Immature natural killer cell (primary cell): ENCODE measurements around the gene PDXDC1. TPM values are rescaled to one million over a fixed set of nuclear protein-coding genes. Genes with fewer than 3 reads are reported as not detected.
"Not testable (repeated sequence)": the region's sequence is repeated elsewhere in the genome, so short reads cannot be mapped to it uniquely, and the experiment has no call there.

Source experiments
- DNase-seq, 3 donors: peaks; one replicate each; pipeline ENCODE4 v3.0.0; 2022; ENCODE audit warnings: mixed read lengths in 1 of 3
- H3K27ac Mint-ChIP-seq, 6 donors: one replicate each; pipeline ENCODE4 v1.8.0; 2020; ENCODE audit warnings: mixed read lengths in 6 of 6, mild to moderate bottlenecking in 5 of 6, inconsistent platforms in 4 of 6, moderate library complexity in 3 of 6
- H3K27me3 Mint-ChIP-seq, 3 donors: one replicate each; pipeline ENCODE4 v1.8.0; 2020 to 2021; ENCODE audit warnings: low read depth in 3 of 3, mild to moderate bottlenecking in 3 of 3, mixed read lengths in 3 of 3, moderate library complexity in 3 of 3, inconsistent platforms in 1 of 3
- H3K36me3 Mint-ChIP-seq, 3 donors: one replicate each; pipeline ENCODE4 v1.8.0; 2020; ENCODE audit warnings: mixed read lengths in 3 of 3, inconsistent platforms in 2 of 3, mild to moderate bottlenecking in 2 of 3
- H3K4me1 Mint-ChIP-seq, 2 donors: one replicate each; pipeline ENCODE4 v1.8.0; 2020; ENCODE audit warnings: inconsistent platforms in 2 of 2, mild to moderate bottlenecking in 2 of 2, mixed read lengths in 2 of 2, moderate library complexity in 1 of 2
- H3K4me3 Mint-ChIP-seq, 5 donors: one replicate each; pipeline ENCODE4 v1.8.0; 2020; ENCODE audit warnings: mild to moderate bottlenecking in 5 of 5, mixed read lengths in 5 of 5, inconsistent platforms in 3 of 5, moderate library complexity in 3 of 5
- H3K9me3 Mint-ChIP-seq, 6 donors: one replicate each; pipeline ENCODE4 v1.8.0; 2020; ENCODE audit warnings: mild to moderate bottlenecking in 6 of 6, mixed read lengths in 6 of 6, inconsistent platforms in 4 of 6, moderate library complexity in 3 of 6
- polyA plus RNA-seq, 3 donors: library from polyadenylated mRNA; unstranded; fragments of 300-500 nt; fragmentation: Illumina TruSeq; gene quantifications; one replicate each; pipeline ENCODE4 v1.2.3, GENCODE V29; 2021

The PDXDC1 gene
- polyA plus RNA-seq, 3 donors from 2014 or later = 14.0 to 54.1 (median 24.9) TPM

DNA sequence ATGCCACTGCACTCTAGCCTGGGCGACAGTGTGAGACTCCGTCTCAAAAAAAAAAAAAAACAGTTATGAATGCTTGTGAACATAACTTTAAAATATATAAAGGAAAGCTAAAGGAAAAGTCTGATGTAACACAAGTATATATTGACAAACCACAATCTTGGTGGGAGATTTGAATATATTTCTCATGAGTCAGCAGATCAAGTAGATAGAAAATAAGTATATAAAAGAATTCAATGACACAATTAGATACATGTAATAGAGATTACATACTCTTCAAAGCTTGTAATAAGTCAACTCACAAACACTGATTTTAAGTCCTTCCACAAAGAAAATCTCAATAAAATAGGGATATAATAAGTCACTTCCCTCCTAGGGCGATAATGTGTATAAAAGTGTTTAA lies 40.8 kb downstream of the PDXDC1 start:
- Mint-ChIP-seq H3K27ac (peak overlapping the region in 4 of 6 donors; percentile 22 to 85 (median 52)), H3K4me1 (peaks cover 21 to 33% of the 10 kb centered on the region in 2 donors), H3K36me3 (peaks cover 26 to 39% (median 29%) of the 10 kb centered on the region in 3 donors)
- not testable (repeated sequence) for H3K4me3 Mint-ChIP-seq, H3K27me3 Mint-ChIP-seq, DNase-seq, H3K9me3 Mint-ChIP-seq

DNA sequence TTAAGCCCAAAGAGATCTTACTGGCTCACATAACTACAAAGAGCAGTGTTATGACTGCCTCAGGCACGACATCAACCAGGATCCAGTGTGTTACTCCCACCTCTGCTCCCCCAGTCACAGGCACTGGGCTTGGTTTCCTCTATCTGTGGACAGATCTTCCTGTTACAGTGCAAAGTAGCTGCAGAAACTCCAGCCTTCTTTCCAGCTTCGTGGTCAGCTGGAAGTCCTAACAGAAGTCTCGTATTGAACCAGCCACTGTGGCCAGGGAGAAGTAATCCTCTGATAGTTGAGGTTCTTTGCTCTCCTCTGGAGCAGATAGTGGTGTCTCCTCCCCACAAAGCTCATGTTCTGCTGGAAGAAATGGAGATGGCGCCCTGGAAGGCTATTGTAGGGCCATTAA lies 41.5 kb downstream of the PDXDC1 start:
- DNase-seq, H3K27me3 Mint-ChIP-seq, H3K4me3 Mint-ChIP-seq, H3K9me3 Mint-ChIP-seq: not testable (repeated sequence)
- Mint-ChIP-seq H3K36me3 (peaks cover 22 to 33% (median 22%) of the 10 kb centered on the region in 3 donors), H3K4me1 (peaks cover 21 to 33% of the 10 kb centered on the region in 2 donors), H3K27ac (peak overlapping the region; percentile 38 to 85 (median 68))

DNA sequence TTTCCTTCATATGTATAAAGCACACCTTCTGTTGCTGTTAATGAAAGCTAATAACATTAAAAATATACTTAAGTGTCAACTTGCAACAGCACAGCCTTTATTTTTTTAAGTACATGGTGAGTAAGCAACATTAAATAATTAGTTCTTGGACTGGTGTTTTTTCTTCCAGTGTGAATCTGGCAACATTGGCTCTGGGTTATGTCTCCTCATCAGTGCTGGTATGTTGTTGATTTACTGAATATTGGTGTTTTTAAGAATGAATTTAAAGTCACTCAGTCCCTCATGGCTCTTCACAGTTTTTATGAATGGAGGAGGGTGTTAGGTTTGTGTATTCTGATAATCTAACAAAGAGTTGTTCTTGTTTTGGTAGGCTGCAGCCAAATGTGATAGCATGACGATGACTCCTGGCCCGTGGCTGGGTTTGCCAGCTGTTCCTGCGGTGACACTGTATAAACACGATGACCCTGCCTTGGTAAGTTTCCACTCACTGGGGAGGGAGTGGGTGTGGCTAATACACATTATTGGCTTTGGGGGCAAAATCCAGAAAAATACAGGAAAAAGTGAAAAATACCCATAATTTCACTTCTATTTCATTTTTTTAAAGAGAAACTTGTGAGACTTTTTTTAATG lies 42.2 kb downstream of the PDXDC1 start:
- not testable (repeated sequence) for DNase-seq, H3K9me3 Mint-ChIP-seq, H3K4me3 Mint-ChIP-seq, H3K27me3 Mint-ChIP-seq
- Mint-ChIP-seq H3K4me1 (peaks cover 28 to 37% of the 10 kb centered on the region in 2 donors), H3K36me3 (peaks cover 17 to 32% (median 20%) of the 10 kb centered on the region in 3 donors), H3K27ac (peak overlapping the region in 5 of 6 donors; percentile 38 to 90 (median 78))

GRCh38 chr16:15021429-15021828 lies 46.6 kb downstream of the PDXDC1 start:
- peak overlapping the region in 4 of 6 donors; percentile 9 to 63 (median 62) for H3K27ac Mint-ChIP-seq

DNA sequence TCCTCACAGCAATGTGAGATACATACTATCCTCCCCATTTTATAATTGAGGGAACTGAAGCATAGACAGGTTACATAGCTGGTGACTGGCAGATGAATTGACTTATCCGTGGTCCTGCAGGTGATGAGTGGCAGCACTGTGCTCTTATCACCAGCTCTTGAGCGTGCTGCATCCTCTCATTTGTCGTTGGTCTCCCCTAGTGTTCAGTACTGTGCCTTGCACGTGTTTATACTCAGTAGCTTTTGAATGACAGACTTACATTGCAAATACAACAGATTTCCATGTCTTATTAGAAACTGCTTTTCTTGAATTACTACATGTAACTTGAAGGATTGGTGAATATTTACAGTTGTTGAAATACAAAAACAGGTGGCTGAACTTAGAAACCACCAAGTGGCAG lies 47.4 kb downstream of the PDXDC1 start:
- peaks cover 15 to 21% of the 10 kb centered on the region in 2 donors for H3K4me1 Mint-ChIP-seq
- H3K27ac Mint-ChIP-seq = peak overlapping the region; percentile 21 to 78 (median 62)
- peaks cover 17 to 44% (median 25%) of the 10 kb centered on the region in 3 donors for H3K36me3 Mint-ChIP-seq
- not testable (repeated sequence) for H3K4me3 Mint-ChIP-seq, H3K9me3 Mint-ChIP-seq, H3K27me3 Mint-ChIP-seq
- peak; percentile 24 to 55 (median 41) for DNase-seq

More at GRCh38 chr16:15021429-15021828, 46.6 kb downstream of the PDXDC1 start:
- H3K9me3 Mint-ChIP-seq, DNase-seq, H3K27me3 Mint-ChIP-seq, H3K4me3 Mint-ChIP-seq: not testable (repeated sequence)
- Mint-ChIP-seq H3K36me3 (peaks cover 24 to 49% (median 30%) of the 10 kb centered on the region in 3 donors), H3K4me1 (peaks cover 20 to 21% of the 10 kb centered on the region in 2 donors)

DNA sequence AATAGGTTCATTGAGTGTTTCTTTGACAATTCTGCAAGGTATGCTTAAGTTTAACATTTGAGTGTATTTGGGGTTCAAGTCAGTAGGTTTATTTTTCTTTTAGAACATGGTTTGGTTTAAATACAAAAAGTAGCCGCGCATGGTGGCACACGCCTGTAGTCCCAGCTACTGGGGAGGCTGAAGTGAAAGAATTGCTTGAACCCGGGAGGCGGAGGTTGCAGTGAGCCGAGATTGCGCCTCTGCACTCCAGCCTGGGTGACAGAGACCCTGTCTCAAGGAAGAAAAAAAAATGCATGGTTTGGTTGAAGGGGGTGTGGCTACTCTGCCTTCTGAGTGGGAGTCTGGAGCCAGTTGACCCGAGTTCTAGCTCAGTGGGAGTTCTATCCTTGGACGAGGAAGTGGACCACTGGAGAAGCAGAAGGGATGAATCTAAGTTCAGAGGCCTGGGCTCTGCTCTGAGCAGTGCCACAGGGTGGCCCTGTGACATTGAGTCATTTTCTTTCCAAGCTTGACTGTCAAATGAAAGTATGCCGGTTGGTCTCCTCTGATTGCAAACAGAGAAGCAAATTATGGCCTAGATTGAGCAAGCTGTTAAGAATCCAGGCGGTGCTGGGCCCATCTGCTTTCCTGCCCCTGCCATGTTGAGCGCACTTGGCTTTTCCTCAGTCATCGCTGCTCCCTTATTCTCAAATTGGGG lies 48.7 kb downstream of the PDXDC1 start:
- Mint-ChIP-seq H3K27ac (peak overlapping the region in 4 of 6 donors; percentile 30 to 69 (median 35)), H3K4me1 (peaks cover 14 to 21% of the 10 kb centered on the region in 2 donors), H3K36me3 (peaks cover 15 to 47% (median 30%) of the 10 kb centered on the region in 3 donors)
- not testable (repeated sequence) for H3K27me3 Mint-ChIP-seq, H3K9me3 Mint-ChIP-seq, DNase-seq, H3K4me3 Mint-ChIP-seq

DNA sequence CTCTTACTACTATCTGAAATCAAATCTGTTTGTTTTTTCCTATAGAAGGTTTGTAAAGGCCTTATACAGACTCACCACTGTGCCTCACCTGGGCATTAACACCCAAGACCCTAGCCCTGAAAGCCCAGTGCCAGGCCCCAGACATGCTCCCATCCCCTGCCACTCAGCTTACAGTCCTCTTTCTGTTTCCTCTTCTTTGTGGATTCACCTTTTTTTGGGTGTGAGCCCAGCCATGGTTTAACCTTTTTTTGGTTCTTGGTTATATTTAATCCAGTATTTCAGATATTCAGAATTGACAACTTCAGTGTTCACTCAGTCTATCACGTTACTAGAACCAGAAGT lies 50.0 kb downstream of the PDXDC1 start:
- not testable (repeated sequence) for H3K9me3 Mint-ChIP-seq, H3K4me3 Mint-ChIP-seq, H3K27me3 Mint-ChIP-seq, DNase-seq
- Mint-ChIP-seq H3K36me3 (peaks cover 10 to 42% (median 27%) of the 10 kb centered on the region in 3 donors), H3K4me1 (peaks cover 17 to 21% of the 10 kb centered on the region in 2 donors), H3K27ac (peak overlapping the region in 5 of 6 donors; percentile 8 to 65 (median 18))

GRCh38 chr16:15025234-15025951 lies 50.6 kb downstream of the PDXDC1 start:
- H3K4me1 Mint-ChIP-seq = peaks cover 17 to 21% of the 10 kb centered on the region in 2 donors
- H3K27me3 Mint-ChIP-seq, DNase-seq, H3K9me3 Mint-ChIP-seq, H3K4me3 Mint-ChIP-seq: not testable (repeated sequence)
- peaks cover 10 to 42% (median 27%) of the 10 kb centered on the region in 3 donors for H3K36me3 Mint-ChIP-seq
- H3K27ac Mint-ChIP-seq = peak overlapping the region in 3 of 6 donors; percentile 9 to 63 (median 11)

- DNase-seq, H3K27ac Mint-ChIP-seq, H3K4me3 Mint-ChIP-seq, H3K9me3 Mint-ChIP-seq, H3K27me3 Mint-ChIP-seq: not testable (repeated sequence)
- Mint-ChIP-seq H3K4me1 (peaks cover 27 to 30% of the 10 kb centered on the region in 2 donors), H3K36me3 (peaks cover 16 to 48% (median 36%) of the 10 kb centered on the region in 3 donors)
Measured at GRCh38 chr16:15027051-15027450, 52.2 kb downstream of the PDXDC1 start.

DNA sequence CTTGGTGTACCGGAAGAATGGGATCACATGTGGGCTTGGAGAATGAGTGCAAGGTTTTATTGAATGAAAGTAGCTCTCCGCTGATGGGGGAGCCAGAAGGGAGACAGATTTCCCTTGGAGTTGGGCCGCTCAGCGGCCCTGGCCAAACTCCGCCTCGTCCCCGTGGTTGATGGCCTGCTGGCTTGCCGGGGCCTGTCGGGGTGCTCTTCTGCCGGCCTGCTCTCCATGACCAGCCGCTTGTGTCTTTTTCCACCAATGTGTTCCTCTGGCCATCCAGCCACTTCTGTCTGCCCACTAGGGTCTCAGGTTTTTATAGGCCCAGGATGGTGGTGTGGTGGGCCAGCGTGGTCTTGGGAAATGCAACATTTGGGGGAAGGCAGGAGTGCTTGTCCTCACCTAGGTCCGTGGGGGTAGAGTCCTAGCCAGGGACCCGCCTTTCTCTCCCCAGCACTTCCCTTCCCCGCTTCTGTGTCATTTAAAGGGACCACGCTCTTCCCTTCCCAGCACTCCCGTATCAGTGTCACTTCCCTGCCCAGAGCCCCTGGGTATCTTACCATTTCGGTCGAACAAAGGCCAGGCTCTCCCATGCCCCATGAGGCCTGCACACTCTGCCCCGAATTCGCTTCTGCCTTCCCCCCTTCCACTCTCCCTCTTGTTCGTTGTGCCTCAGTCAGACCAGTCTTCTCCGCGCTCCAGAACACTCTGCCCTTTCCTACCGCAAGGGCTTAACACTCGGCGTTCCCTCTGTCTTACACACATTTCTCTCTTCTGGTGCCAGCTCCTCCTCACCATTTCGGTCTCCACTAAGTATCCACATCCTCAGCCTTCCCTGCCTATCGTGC lies 52.9 kb downstream of the PDXDC1 start:
- not testable (repeated sequence) for H3K4me3 Mint-ChIP-seq

GRCh38 chr16:15028345-15028715 lies 53.5 kb downstream of the PDXDC1 start:
- not testable (repeated sequence) for H3K27me3 Mint-ChIP-seq, H3K4me3 Mint-ChIP-seq, DNase-seq, H3K9me3 Mint-ChIP-seq
- Mint-ChIP-seq H3K36me3 (peaks cover 24 to 48% (median 33%) of the 10 kb centered on the region in 3 donors), H3K4me1 (peaks cover 28 to 34% of the 10 kb centered on the region in 2 donors), H3K27ac (peak overlapping the region in 2 of 6 donors; percentile 49)

More for the DNA sequence above, 52.9 kb downstream of the PDXDC1 start:
- H3K27me3 Mint-ChIP-seq, H3K9me3 Mint-ChIP-seq, DNase-seq: not testable (repeated sequence)
- Mint-ChIP-seq H3K36me3 (peaks cover 19 to 44% (median 36%) of the 10 kb centered on the region in 3 donors), H3K4me1 (peaks cover 27 to 30% of the 10 kb centered on the region in 2 donors), H3K27ac (peak overlapping the region in 3 of 6 donors; percentile 49 to 74 (median 49))

DNA sequence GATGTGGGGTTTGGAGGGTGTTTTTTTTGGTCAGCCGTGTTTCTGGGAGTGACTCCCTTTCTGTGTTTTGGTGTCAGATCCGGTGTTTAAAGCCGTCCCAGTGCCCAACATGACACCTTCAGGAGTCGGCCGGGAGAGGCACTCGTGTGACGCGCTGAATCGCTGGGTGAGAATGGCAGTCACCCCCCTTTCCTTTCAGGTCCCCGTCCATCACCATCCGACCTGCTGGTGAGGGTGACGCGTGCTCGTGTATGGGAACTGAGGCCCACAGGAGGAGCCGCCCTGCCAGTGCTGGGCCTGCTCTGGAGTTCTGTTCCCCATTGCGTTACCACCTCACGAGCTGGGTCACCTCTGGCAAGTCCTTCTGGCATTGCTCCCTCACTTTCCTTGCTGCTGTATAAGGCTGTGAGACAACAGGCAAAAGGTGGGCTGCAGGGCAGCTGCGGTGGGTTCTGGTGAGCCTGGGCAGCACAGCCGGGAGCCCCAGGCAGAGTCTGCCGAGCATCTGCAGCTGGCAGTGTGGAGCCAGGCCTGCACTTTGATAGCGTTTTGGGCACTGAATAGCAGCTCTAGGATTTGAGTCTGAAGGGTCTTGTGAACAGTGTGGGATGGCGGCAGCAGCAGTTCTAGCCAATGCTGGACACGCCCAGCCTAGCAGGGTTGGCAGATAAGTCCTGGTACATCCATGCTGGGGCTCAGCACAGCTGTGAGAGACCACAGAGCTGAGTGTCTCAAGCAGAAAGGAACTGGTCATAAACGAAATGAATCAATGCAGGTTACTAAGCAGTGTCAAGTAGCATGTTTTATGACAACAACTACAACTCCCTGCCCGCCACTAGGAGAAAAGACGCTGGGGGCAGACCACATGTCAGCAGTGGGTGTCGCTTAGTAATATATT lies 54.2 kb downstream of the PDXDC1 start:
- not testable (repeated sequence) for H3K9me3 Mint-ChIP-seq, DNase-seq, H3K27me3 Mint-ChIP-seq, H3K4me3 Mint-ChIP-seq
- Mint-ChIP-seq H3K4me1 (peaks cover 28 to 34% of the 10 kb centered on the region in 2 donors), H3K36me3 (peaks cover 26 to 53% (median 32%) of the 10 kb centered on the region in 3 donors), H3K27ac (peak overlapping the region in 3 of 6 donors; percentile 36 to 53 (median 49))
